Astrocyte (in vitro differentiated cells and primary cell): ENCODE results near the gene SV2C. TPM values are rescaled to one million over a fixed set of nuclear protein-coding genes. Genes with fewer than 3 reads are reported as not detected.
"Not testable (repeated sequence)": the region's sequence is repeated elsewhere in the genome, so short reads cannot be mapped to it uniquely, and the experiment has no call there.

ENCODE experiments used
- DNase-seq: peaks from one replicate; pipeline ENCODE4 v3.0.0-alpha.2; 2010; ENCODE audit warnings: low read depth
- FAIRE-seq: peaks from 2 replicates; lab custom pipeline; 2011; peaks lifted over from hg19 to GRCh38; lab: Jason Lieb, UNC
- H2AFZ ChIP-seq: 2 replicates; pipeline ENCODE4 v1.6.0; 2012; ENCODE audit warnings: low read depth, low read length, inconsistent platforms
- H3K27ac ChIP-seq: 2 replicates; pipeline ENCODE4 v1.5.1; 2011; ENCODE audit warnings: low read depth, low read length, inconsistent platforms
- H3K27me3 ChIP-seq: 2 replicates; pipeline ENCODE4 v1.6.0; 2011; ENCODE audit warnings: low read length, inconsistent platforms; ENCODE audit not compliant: insufficient read depth
- H3K36me3 ChIP-seq: 2 replicates; pipeline ENCODE4 v1.5.1; 2011; ENCODE audit warnings: low read length, inconsistent platforms; ENCODE audit not compliant: insufficient read depth
- H3K4me1 ChIP-seq: 2 replicates; pipeline ENCODE4 v1.5.1; 2011; ENCODE audit warnings: low read length, inconsistent platforms; ENCODE audit not compliant: insufficient read depth
- H3K4me2 ChIP-seq: 2 replicates; pipeline ENCODE4 v1.6.0; 2012; ENCODE audit warnings: low read length, inconsistent platforms
- H3K4me3 ChIP-seq: 2 replicates; pipeline ENCODE4 v1.5.1; 2011; ENCODE audit warnings: low read depth, mild to moderate bottlenecking, low read length, inconsistent platforms; ENCODE audit not compliant: insufficient read depth
- H3K79me2 ChIP-seq: 2 replicates; pipeline ENCODE4 v1.6.0; 2012; ENCODE audit warnings: mild to moderate bottlenecking, low read length, inconsistent platforms; ENCODE audit not compliant: insufficient read depth
- H3K9ac ChIP-seq: 2 replicates; pipeline ENCODE4 v1.6.0; 2012; ENCODE audit warnings: mild to moderate bottlenecking, low read length, inconsistent platforms
- H3K9me3 ChIP-seq: 2 replicates; pipeline ENCODE4 v1.5.1; 2012; ENCODE audit warnings: low read depth, mild to moderate bottlenecking, low read length, inconsistent platforms; ENCODE audit not compliant: insufficient read depth
- H4K20me1 ChIP-seq: 2 replicates; pipeline ENCODE4 v1.6.0; 2012; ENCODE audit warnings: low read length, inconsistent platforms; ENCODE audit not compliant: insufficient read depth
- H3K27ac Mint-ChIP-seq: one replicate; pipeline ENCODE4 v1.8.0; 2021; ENCODE audit warnings: mild to moderate bottlenecking, mixed read lengths; ENCODE audit not compliant: unreplicated experiment
- H3K27me3 Mint-ChIP-seq: one replicate; pipeline ENCODE4 v1.8.0; 2021; ENCODE audit warnings: low read depth, mixed read lengths; ENCODE audit not compliant: unreplicated experiment
- H3K36me3 Mint-ChIP-seq: one replicate; pipeline ENCODE4 v1.8.0; 2021; ENCODE audit warnings: low read depth, mixed read lengths; ENCODE audit not compliant: unreplicated experiment
- H3K4me1 Mint-ChIP-seq: one replicate; pipeline ENCODE4 v1.8.0; 2021; ENCODE audit warnings: low read depth, mixed read lengths; ENCODE audit not compliant: unreplicated experiment
- H3K4me3 Mint-ChIP-seq: one replicate; pipeline ENCODE4 v1.8.0; 2021; ENCODE audit warnings: mild to moderate bottlenecking, moderate library complexity, mixed read lengths; ENCODE audit not compliant: unreplicated experiment
- H3K9me3 Mint-ChIP-seq: one replicate; pipeline ENCODE4 v1.8.0; 2021; ENCODE audit warnings: mild to moderate bottlenecking, mixed read lengths; ENCODE audit not compliant: unreplicated experiment
- CTCF ChIP-seq: IDR thresholded peaks from 2 replicates; pipeline ENCODE4 v1.5.1; 2011; ENCODE audit warnings: low read depth, mild to moderate bottlenecking, inconsistent platforms, low read length, moderate library complexity; ENCODE audit not compliant: insufficient read depth
- EZH2 ChIP-seq: IDR thresholded peaks from 2 replicates; pipeline ENCODE4 v1.6.1; 2012; ENCODE audit warnings: mild to moderate bottlenecking, low read length, inconsistent platforms; ENCODE audit not compliant: insufficient read depth
- total RNA-seq: library from RNA; stranded (reverse); gene quantifications from 2 replicates; pipeline ENCODE4 v1.2.1, GENCODE V29; 2021

Gene SV2C
- total RNA-seq, 1 donor from 2014 or later, result 0.05 TPM

- no peak overlapping the region for H3K4me3 ChIP-seq
- DNase-seq (no peak), FAIRE-seq (no peak)
- Mint-ChIP-seq H3K27me3 (peaks cover 3% of the 10 kb centered on the region), H3K36me3 (no peaks in the 10 kb centered on the region), H3K27ac (no peak overlapping the region), H3K4me1 (peaks cover 13% of the 10 kb centered on the region), H3K4me3 (no peak overlapping the region), H3K9me3 (no peaks in the 10 kb centered on the region)
- no peak overlapping the region for H2AFZ ChIP-seq
- H3K4me2 ChIP-seq, result no peak overlapping the region
- H3K4me1 ChIP-seq, result no peaks in the 10 kb centered on the region
- H3K36me3 ChIP-seq, result no peaks in the 10 kb centered on the region
- TF ChIP-seq CTCF, result no peak
- no peak for TF ChIP-seq EZH2
- H3K79me2 ChIP-seq, result no peaks in the 10 kb centered on the region
- no peak overlapping the region for H3K27ac ChIP-seq
- no peak overlapping the region for H3K9ac ChIP-seq
- no peaks in the 10 kb centered on the region for H3K9me3 ChIP-seq
- H4K20me1 ChIP-seq, result no peaks in the 10 kb centered on the region
- H3K27me3 ChIP-seq, result peaks cover 3% of the 10 kb centered on the region
Measured at GRCh38 chr5:76334574-76334973, 251.4 kb downstream of the SV2C start.

DNA sequence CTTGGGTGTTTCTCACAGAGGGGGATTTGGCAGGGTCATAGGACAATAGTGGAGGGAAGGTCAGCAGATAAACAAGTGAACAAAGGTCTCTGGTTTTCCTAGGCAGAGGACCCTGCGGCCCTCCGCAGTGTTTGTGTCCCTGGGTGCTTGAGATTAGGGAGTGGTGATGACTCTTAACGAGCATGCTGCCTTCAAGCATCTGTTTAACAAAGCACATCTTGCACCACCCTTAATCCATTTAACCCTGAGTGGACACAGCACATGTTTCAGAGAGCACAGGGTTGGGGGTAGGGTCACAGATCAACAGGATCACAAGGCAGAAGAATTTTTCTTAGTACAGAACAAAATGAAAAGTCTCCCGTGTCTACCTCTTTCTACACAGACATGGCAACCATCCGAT is 252.3 kb downstream of the SV2C start:
- not testable (repeated sequence) for H3K36me3 ChIP-seq, H3K4me1 ChIP-seq, H3K4me3 Mint-ChIP-seq, H3K4me3 ChIP-seq, H3K9me3 ChIP-seq, H3K36me3 Mint-ChIP-seq, FAIRE-seq, DNase-seq, H3K27me3 ChIP-seq, H3K79me2 ChIP-seq, H2AFZ ChIP-seq, H3K4me2 ChIP-seq, H3K9me3 Mint-ChIP-seq, H4K20me1 ChIP-seq, H3K27me3 Mint-ChIP-seq, H3K9ac ChIP-seq, H3K27ac Mint-ChIP-seq, H3K27ac ChIP-seq
- peaks cover 13% of the 10 kb centered on the region for H3K4me1 Mint-ChIP-seq

DNA sequence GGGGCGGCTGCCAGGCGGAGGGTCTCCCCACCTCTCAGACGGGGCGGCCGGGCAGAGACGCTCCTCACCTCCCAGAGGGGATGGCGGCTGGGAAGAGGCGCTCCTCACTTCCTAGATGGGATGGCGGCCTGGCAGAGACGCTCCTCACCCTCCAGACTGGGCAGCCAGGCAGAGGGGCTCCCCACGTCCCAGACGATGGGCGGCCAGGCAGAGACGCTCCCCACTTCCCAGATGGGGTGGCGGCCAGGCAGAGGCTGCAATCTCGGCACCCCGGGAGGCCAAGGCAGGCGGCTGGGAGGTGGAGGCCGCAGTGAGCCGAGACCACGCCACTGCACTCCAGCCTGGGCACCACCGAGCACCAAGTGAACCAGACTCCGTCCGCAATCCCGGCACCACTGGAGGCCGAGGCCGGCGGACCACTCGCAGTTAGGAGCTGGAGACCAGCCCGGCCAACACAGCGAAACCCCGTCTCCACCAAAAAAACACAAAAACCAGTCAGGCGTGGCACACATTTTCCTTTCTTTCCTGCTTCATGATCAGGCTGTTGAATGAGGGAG is 253.1 kb downstream of the SV2C start:
- H2AFZ ChIP-seq, H3K27me3 ChIP-seq, H3K27me3 Mint-ChIP-seq, H3K9me3 ChIP-seq, DNase-seq, H3K4me2 ChIP-seq, H3K27ac ChIP-seq, H3K79me2 ChIP-seq, H3K4me1 Mint-ChIP-seq, H3K27ac Mint-ChIP-seq, H3K4me3 ChIP-seq, H3K36me3 ChIP-seq, H4K20me1 ChIP-seq, H3K4me3 Mint-ChIP-seq, FAIRE-seq, H3K9ac ChIP-seq, H3K9me3 Mint-ChIP-seq, H3K36me3 Mint-ChIP-seq, H3K4me1 ChIP-seq: not testable (repeated sequence)
